ENCODE measurements around the gene ZSCAN26. TPM values are rescaled to one million over a fixed set of nuclear protein-coding genes. Genes with fewer than 3 reads are reported as not detected.

Gene ZSCAN26
- total RNA-seq, 6 experiments from 2014 or later: 8.5 to 10.9 (median 9.3) TPM

GRCh38 chr6:28239636-28240035 lies 27.3 kb upstream of the ZSCAN26 start:
- Mint-ChIP-seq H3K27me3 (ENCODE audit: insufficient read depth) (no peaks in the 10 kb centered on the region), H3K4me1 (ENCODE audit: low read depth) (no peaks in the 10 kb centered on the region), H3K36me3 (ENCODE audit: low read depth) (peaks cover 12% of the 10 kb centered on the region), H3K27ac (no peak overlapping the region), H3K9me3 (no peaks in the 10 kb centered on the region), H3K4me3 (no peak overlapping the region)
- no peak for DNase-seq
- TF ChIP-seq CTCF (IDR thresholded peaks at IDR 0.05): no peak

GRCh38 chr6:28240471-28240870 lies 26.5 kb upstream of the ZSCAN26 start:
- Mint-ChIP-seq H3K36me3 (ENCODE audit: low read depth) (peaks cover 18% of the 10 kb centered on the region), H3K27ac (no peak overlapping the region), H3K9me3 (no peaks in the 10 kb centered on the region), H3K27me3 (ENCODE audit: insufficient read depth) (no peaks in the 10 kb centered on the region), H3K4me3 (no peak overlapping the region), H3K4me1 (ENCODE audit: low read depth) (no peaks in the 10 kb centered on the region)
- DNase-seq: no peak
- no peak for TF ChIP-seq CTCF (IDR thresholded peaks at IDR 0.05)

GRCh38 chr6:28243946-28244345 lies 23.0 kb upstream of the ZSCAN26 start:
- Mint-ChIP-seq H3K27ac (no peak overlapping the region), H3K4me3 (no peak overlapping the region), H3K36me3 (ENCODE audit: low read depth) (peaks cover 18% of the 10 kb centered on the region), H3K9me3 (no peaks in the 10 kb centered on the region), H3K4me1 (ENCODE audit: low read depth) (no peaks in the 10 kb centered on the region), H3K27me3 (ENCODE audit: insufficient read depth) (no peaks in the 10 kb centered on the region)
- no peak for TF ChIP-seq CTCF (IDR thresholded peaks at IDR 0.05)
- no peak for DNase-seq

GRCh38 chr6:28245206-28245941 lies 21.6 kb upstream of the ZSCAN26 start:
- Mint-ChIP-seq H3K36me3 (ENCODE audit: low read depth) (peaks cover 18% of the 10 kb centered on the region), H3K9me3 (no peaks in the 10 kb centered on the region), H3K27ac (no peak overlapping the region), H3K27me3 (ENCODE audit: insufficient read depth) (no peaks in the 10 kb centered on the region), H3K4me3 (no peak overlapping the region), H3K4me1 (ENCODE audit: low read depth) (peaks cover 1% of the 10 kb centered on the region; the same call in 1 of the 2 replicates)
- DNase-seq: no peak
- no peak for TF ChIP-seq CTCF (IDR thresholded peaks at IDR 0.05)

- Mint-ChIP-seq H3K27ac (no peak overlapping the region), H3K4me1 (ENCODE audit: low read depth) (peaks cover 20% of the 10 kb centered on the region), H3K4me3 (no peak overlapping the region), H3K27me3 (ENCODE audit: insufficient read depth) (no peaks in the 10 kb centered on the region), H3K36me3 (ENCODE audit: low read depth) (peaks cover 24% of the 10 kb centered on the region), H3K9me3 (no peaks in the 10 kb centered on the region)
- no peak for DNase-seq
- no peak for TF ChIP-seq CTCF (IDR thresholded peaks at IDR 0.05)
Observed at GRCh38 chr6:28248916-28249315, 18.0 kb upstream of the ZSCAN26 start.
